HAP-1 (cell line): Measurements from ENCODE around the gene INPP4A.

ENCODE experiments used
- DNase-seq, 2 experiments: peaks; one replicate each; pipeline ENCODE4 v3.0.0-alpha.2; 2016 to 2020; ENCODE audit warnings: low spot score in 2 of 2
- H3K27me3 ChIP-seq: fragments of 250-450 bp; sonication (Bioruptor Pico); 2 replicates; pipeline ENCODE4 v1.5.1; 2020; ENCODE audit warnings: low read depth, mild to moderate bottlenecking, moderate library complexity
- H3K36me3 ChIP-seq: fragments of 250-450 bp; sonication (Bioruptor Pico); replicated peaks from 2 replicates; pipeline ENCODE4 v1.5.1; 2020; ENCODE audit warnings: mild to moderate bottlenecking
- H3K4me1 ChIP-seq: fragments of 250-450 bp; sonication (Bioruptor Pico); 2 replicates; pipeline ENCODE4 v1.5.1; 2020; ENCODE audit warnings: mild to moderate bottlenecking
- H3K4me3 ChIP-seq: fragments of 250-450 bp; sonication (Bioruptor Pico); 2 replicates; pipeline ENCODE4 v1.5.1; 2020; ENCODE audit warnings: mild to moderate bottlenecking, moderate library complexity
- H3K9me3 ChIP-seq: fragments of 250-450 bp; sonication (Bioruptor Pico); 2 replicates; pipeline ENCODE4 v1.5.1; 2020; ENCODE audit warnings: mild to moderate bottlenecking, moderate library complexity
- in situ Hi-C: fragments of 300-500 bp; cut with MboI; formaldehyde crosslinking; loops from 3 replicates; pipeline ENCODE4 v1.14.3; 2020; ENCODE audit warnings: low sequenced_read_pairs, inconsistent platforms, mixed read lengths

Gene INPP4A

DNA sequence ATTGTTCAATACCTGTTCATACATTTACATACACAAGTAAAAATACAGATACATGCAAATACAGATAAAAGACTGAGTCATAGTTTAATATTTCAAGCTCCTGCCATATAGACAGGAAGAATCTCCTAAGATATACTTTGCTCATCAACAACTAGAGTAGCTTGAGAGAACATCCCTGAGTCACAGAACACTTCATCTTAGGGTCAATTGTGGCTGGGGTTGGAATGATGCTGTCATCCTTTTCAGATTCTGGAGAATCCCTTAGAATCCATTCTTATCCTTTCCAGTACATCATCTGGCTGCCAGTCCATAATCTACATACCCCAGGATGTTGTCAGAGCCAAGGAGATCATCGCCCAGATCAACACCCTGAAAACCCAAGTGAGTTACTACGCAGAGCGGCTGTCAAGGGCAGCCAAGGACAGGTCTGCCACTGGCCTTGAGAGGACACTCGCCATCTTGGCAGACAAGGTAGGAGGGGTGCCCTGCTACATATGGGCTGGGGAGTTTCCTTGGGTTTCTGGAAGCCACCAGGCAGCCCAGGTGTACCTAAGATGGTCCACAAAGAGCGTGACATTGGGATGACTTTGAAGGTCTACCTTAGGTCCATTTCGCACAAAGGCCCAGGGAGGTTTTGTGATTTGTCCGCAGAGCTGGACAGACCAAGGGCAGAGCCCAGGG is 108.0 kb downstream of the INPP4A start:
- H3K4me1 ChIP-seq: no peaks in the 10 kb centered on the region
- no peaks in the 10 kb centered on the region for H3K9me3 ChIP-seq
- H3K4me3 ChIP-seq: no peak overlapping the region
- in situ Hi-C loops: no loop called here
- H3K36me3 ChIP-seq: peaks cover 26% of the 10 kb centered on the region
- no peak for DNase-seq
- no peaks in the 10 kb centered on the region for H3K27me3 ChIP-seq

- H3K4me3 ChIP-seq: no peak overlapping the region
Observed at GRCh38 chr2:98554116-98554861, 109.6 kb downstream of the INPP4A start.

GRCh38 chr2:98555696-98556095 is 111.0 kb downstream of the INPP4A start:
- no peak for DNase-seq

More at GRCh38 chr2:98554116-98554861, 109.6 kb downstream of the INPP4A start:
- no peak for DNase-seq
- no peaks in the 10 kb centered on the region for H3K27me3 ChIP-seq
- no peaks in the 10 kb centered on the region for H3K9me3 ChIP-seq
- H3K4me1 ChIP-seq: no peaks in the 10 kb centered on the region
- in situ Hi-C loops: no loop called here
- H3K36me3 ChIP-seq: peaks cover 29% of the 10 kb centered on the region

DNA sequence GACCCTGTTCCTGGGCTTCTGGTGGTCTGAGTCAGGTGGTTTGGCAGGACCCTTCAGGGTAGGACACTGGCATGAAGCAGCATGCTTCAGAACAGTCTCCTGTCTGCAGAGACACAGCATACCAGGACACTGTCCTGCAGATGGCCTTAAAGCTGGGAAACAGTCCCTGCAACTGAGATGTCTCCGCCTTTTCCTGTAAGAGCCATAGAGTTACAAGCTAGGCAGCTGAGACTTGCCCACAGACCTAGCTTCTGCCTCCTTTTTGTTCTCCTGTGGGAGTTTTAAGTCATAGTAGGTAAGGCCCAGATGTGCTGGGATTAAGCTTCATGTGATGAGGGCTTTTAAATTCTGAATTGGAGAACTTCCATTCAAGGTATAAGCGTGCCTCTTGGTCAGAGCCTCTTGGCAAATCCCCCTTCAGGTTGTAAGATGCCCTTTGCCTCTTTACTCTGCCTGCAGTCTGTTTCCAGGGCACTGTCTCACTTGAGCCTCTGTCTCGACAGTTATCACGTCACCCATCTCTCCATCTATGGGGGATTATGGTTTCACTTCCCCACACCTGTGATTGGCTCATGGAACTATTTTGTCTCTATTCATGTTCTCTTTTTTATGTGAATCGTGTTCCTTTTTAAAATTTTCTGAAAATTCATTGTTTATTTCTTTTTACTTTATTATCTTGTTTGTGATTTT is 111.8 kb downstream of the INPP4A start:
- Histone ChIP-seq H3K4me3 (no peak overlapping the region), H3K36me3 (peaks cover 29% of the 10 kb centered on the region), H3K27me3 (no peaks in the 10 kb centered on the region), H3K9me3 (no peaks in the 10 kb centered on the region), H3K4me1 (no peaks in the 10 kb centered on the region)
- in situ Hi-C loops: no loop called here
- DNase-seq: no peak

More at GRCh38 chr2:98555696-98556095, 111.0 kb downstream of the INPP4A start:
- in situ Hi-C loops: no loop called here
- no peak overlapping the region for H3K4me3 ChIP-seq
- no peaks in the 10 kb centered on the region for H3K9me3 ChIP-seq
- peaks cover 29% of the 10 kb centered on the region for H3K36me3 ChIP-seq
- no peaks in the 10 kb centered on the region for H3K4me1 ChIP-seq
- no peaks in the 10 kb centered on the region for H3K27me3 ChIP-seq

- peaks cover 16% of the 10 kb centered on the region for H3K36me3 ChIP-seq
- no peaks in the 10 kb centered on the region for H3K4me1 ChIP-seq
- no peak for DNase-seq
- H3K4me3 ChIP-seq: no peak overlapping the region
- in situ Hi-C loops: no loop called here
- no peaks in the 10 kb centered on the region for H3K9me3 ChIP-seq
- H3K27me3 ChIP-seq: no peaks in the 10 kb centered on the region
Observed at GRCh38 chr2:98558852-98559530, 114.3 kb downstream of the INPP4A start.

GRCh38 chr2:98559581-98559980 is 114.9 kb downstream of the INPP4A start:
- Histone ChIP-seq H3K4me1 (no peaks in the 10 kb centered on the region), H3K36me3 (peaks cover 18% of the 10 kb centered on the region), H3K9me3 (no peaks in the 10 kb centered on the region), H3K4me3 (no peak overlapping the region), H3K27me3 (no peaks in the 10 kb centered on the region)
- DNase-seq: no peak
- in situ Hi-C loops: no loop called here

- no peak overlapping the region for H3K4me3 ChIP-seq
- H3K4me1 ChIP-seq: no peaks in the 10 kb centered on the region
- no peaks in the 10 kb centered on the region for H3K9me3 ChIP-seq
- DNase-seq: no peak
- in situ Hi-C loops: no loop called here
- H3K27me3 ChIP-seq: no peaks in the 10 kb centered on the region
- H3K36me3 ChIP-seq: peaks cover 23% of the 10 kb centered on the region
Observed at GRCh38 chr2:98560256-98560771, 115.7 kb downstream of the INPP4A start.

DNA sequence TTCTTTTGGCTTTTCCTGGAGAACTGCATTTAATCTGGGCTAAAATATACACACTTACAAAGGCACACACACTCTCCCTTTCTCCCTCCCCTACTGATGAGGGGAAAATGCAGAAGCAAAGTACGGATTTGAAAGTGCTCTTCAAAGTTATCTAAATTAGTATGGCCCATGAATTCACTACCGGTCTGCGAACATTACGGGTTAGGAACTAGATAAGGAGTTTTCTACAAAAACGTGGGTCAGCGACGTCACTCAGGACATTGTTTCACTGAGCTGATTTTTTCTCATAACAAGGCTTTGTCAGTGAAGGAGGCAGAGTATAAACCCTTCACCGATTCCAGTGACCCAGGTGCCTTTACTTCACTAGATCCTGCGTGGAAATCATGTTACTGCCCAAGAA is 116.4 kb downstream of the INPP4A start:
- no peaks in the 10 kb centered on the region for H3K4me1 ChIP-seq
- H3K36me3 ChIP-seq: peaks cover 21% of the 10 kb centered on the region
- H3K4me3 ChIP-seq: no peak overlapping the region
- in situ Hi-C loops: no loop called here
- no peaks in the 10 kb centered on the region for H3K27me3 ChIP-seq
- DNase-seq: no peak
- no peaks in the 10 kb centered on the region for H3K9me3 ChIP-seq

GRCh38 chr2:98561902-98562695 is 117.4 kb downstream of the INPP4A start:
- Histone ChIP-seq H3K4me1 (no peaks in the 10 kb centered on the region), H3K9me3 (no peaks in the 10 kb centered on the region), H3K4me3 (no peak overlapping the region), H3K36me3 (peaks cover 17% of the 10 kb centered on the region), H3K27me3 (no peaks in the 10 kb centered on the region)
- DNase-seq: no peak
- in situ Hi-C loops: no loop called here

DNA sequence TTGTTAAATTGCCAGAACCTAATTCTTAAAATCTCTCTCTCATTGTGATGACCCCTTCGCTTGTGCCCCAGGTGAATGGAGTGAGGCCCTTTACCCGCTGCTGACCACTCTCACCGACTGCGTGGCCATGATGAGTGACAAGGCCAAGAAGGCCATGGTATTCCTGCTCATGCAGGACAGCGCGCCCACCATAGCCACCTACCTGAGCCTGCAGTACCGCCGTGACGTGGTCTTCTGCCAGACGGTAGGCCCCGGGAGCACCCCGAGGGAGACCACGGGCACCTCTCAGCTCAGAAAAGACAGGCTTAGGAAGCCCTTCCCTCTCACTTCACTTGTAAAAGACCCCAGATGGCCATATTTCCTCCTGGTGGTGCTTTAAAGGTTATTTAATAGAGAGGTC is 118.7 kb downstream of the INPP4A start:
- in situ Hi-C loops: no loop called here

DNA sequence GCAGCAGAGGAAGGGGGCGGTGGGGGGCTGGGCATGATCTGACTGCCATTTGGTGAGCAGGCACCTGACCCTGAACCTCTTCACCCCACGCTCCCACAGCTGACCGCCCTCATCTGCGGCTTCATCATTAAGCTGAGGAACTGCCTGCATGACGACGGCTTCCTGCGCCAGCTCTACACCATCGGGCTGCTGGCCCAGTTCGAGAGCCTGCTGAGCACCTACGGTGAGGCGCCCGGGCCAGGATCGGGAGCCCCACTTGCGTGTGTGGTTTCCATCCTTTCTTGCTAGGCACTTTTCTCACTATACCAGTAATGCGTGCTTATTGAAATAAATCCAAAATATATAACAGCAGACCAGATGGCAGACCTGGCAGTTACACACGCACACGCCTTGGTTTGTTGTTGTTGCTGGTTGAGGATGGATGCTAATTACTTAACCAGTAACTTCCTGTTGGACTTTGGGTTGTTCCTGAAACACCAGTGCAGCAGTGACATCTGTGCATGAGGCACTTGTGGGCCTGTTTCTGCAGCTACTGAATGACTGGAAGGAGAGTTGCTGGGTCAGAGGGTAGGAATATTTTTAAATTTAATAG is 120.0 kb downstream of the INPP4A start:
- H3K36me3 ChIP-seq: peaks cover 26% of the 10 kb centered on the region
- no peak overlapping the region for H3K4me3 ChIP-seq
- in situ Hi-C loops: no loop called here
- DNase-seq: no peak
- no peaks in the 10 kb centered on the region for H3K4me1 ChIP-seq
- no peaks in the 10 kb centered on the region for H3K27me3 ChIP-seq
- H3K9me3 ChIP-seq: no peaks in the 10 kb centered on the region

More for the DNA sequence above, 118.7 kb downstream of the INPP4A start:
- no peaks in the 10 kb centered on the region for H3K4me1 ChIP-seq
- no peaks in the 10 kb centered on the region for H3K27me3 ChIP-seq
- no peak overlapping the region for H3K4me3 ChIP-seq
- no peaks in the 10 kb centered on the region for H3K9me3 ChIP-seq
- no peak for DNase-seq
- H3K36me3 ChIP-seq: peaks cover 14% of the 10 kb centered on the region

DNA sequence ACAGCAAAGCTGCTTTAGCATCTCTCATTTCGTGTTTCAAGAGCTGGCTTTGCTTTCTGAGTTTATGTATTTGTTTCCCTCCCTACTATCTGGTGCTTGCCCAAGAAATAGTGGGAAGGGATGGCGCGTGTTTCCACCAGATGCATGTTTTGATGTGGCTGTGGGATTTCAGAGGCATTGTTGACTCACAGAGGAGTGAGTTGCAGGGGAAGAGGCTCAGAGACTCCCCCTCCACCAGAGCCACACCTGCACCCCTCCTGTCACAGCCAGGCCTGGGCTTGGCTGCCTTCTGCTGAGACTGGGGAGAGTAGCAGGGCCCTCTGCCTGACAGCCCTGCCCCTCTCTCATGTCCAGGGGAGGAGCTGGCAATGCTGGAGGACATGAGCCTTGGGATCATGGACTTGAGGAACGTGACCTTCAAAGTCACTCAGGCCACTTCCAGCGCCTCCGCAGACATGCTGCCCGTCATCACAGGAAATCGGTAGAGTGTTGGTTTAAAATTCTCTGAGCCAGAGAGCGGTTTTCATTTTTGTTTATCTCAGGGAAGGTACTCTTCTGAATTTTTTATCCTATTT is 120.7 kb downstream of the INPP4A start:
- DNase-seq: no peak
- no peaks in the 10 kb centered on the region for H3K27me3 ChIP-seq
- H3K4me1 ChIP-seq: no peaks in the 10 kb centered on the region
- no peaks in the 10 kb centered on the region for H3K9me3 ChIP-seq
- H3K36me3 ChIP-seq: peaks cover 27% of the 10 kb centered on the region
- no peak overlapping the region for H3K4me3 ChIP-seq
- in situ Hi-C loops: no loop called here
